ENCODE measurements around the gene ACACB.

ACACB gene

DNA sequence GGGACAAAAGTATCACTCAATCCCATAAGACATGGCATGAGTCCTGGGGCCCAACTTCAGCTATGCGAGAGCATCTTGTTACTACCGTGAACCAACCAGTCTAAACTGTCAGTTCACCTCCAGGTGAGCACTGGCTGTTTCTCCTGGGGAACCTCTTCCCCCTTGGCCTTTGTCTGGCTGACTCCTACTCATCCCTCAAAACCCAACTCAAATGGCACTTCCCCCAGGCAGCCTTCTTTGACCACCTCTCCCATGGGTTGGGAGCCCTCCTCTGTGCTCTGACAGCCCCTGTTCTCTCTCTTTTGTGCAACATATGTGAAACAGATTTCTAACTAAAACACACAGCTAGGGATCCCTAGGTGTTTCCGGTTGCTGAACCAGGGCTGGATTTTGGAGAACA, 155.0 kb downstream of the ACACB start:
- no peaks in the 10 kb centered on the region for H3K4me1 ChIP-seq (ENCODE audit: control insufficient read depth, insufficient read depth, low read length)
- no peak overlapping the region for H3K27ac ChIP-seq (ENCODE audit: insufficient read depth, low read depth, low read length, poor library complexity, severe bottlenecking)
- WGBS, 2 experiments = 89 to 90% methylated on average over 3 of the region's 3 CpGs
- H3K27me3 ChIP-seq (ENCODE audit: control insufficient read depth, insufficient read depth, low read length, poor library complexity, severe bottlenecking) = no peaks in the 10 kb centered on the region
- no peaks in the 10 kb centered on the region for H3K9me3 ChIP-seq (ENCODE audit: control insufficient read depth, low read length)
- no peak overlapping the region for H3K4me3 ChIP-seq (ENCODE audit: insufficient read depth, low read depth, low read length)
- H3K36me3 ChIP-seq (ENCODE audit: control insufficient read depth, insufficient read depth, low read length) = no peaks in the 10 kb centered on the region

DNA sequence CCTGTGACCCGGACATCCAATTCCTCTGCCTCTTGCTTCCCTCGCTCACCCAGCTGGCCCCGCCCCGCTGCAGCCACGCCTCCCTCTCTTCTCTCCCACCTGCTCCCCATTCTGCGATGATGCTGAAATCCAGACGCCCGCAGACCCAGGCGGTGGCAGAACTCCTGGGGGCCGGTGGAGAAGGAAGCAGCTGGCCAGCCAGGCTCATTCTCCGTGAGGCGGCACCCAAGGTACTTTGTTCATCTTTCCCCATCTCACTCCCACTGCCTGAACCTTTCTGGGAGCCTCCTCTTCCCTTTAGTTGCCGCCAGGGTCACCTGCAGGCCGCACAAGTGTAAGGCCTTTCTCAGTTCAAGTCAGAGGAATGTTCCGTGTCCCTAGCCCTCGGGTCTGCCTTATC, 157.0 kb downstream of the ACACB start:
- Histone ChIP-seq H3K9me3 (ENCODE audit: control insufficient read depth, low read length) (no peaks in the 10 kb centered on the region), H3K27ac (ENCODE audit: insufficient read depth, low read depth, low read length, poor library complexity, severe bottlenecking) (no peak overlapping the region), H3K36me3 (ENCODE audit: control insufficient read depth, insufficient read depth, low read length) (no peaks in the 10 kb centered on the region), H3K4me1 (ENCODE audit: control insufficient read depth, insufficient read depth, low read length) (peaks cover 8% of the 10 kb centered on the region), H3K4me3 (ENCODE audit: insufficient read depth, low read depth, low read length) (no peak overlapping the region), H3K27me3 (ENCODE audit: control insufficient read depth, insufficient read depth, low read length, poor library complexity, severe bottlenecking) (no peaks in the 10 kb centered on the region)
- 49 to 55% methylated on average over 16 of the region's 16 CpGs for WGBS, 2 experiments

DNA sequence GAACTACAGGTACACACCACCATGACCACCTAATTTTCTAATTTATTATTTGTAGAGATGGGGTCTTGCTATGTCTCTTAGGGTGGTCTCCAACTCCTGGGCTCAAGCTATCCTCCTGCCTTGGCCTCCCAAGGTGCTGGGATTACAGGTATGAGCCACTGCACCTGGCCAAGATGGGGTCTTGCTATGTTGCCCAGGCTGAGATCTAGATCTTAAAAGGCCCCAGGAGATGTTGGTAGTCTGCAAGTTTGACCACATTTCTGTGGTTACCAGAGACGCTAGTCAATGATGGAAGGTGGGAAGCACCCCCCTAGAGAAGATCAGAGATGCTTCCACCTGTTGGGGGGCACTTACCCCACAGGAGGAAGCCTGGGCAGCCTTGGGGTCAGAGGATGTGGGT, 158.0 kb downstream of the ACACB start:
- 90 to 93% methylated on average over 1 of the region's 1 CpG for WGBS, 2 experiments
- H3K27ac ChIP-seq (ENCODE audit: insufficient read depth, low read depth, low read length, poor library complexity, severe bottlenecking) = no peak overlapping the region
- H3K27me3 ChIP-seq (ENCODE audit: control insufficient read depth, insufficient read depth, low read length, poor library complexity, severe bottlenecking) = no peaks in the 10 kb centered on the region
- peaks cover 11% of the 10 kb centered on the region for H3K4me1 ChIP-seq (ENCODE audit: control insufficient read depth, insufficient read depth, low read length)
- no peaks in the 10 kb centered on the region for H3K9me3 ChIP-seq (ENCODE audit: control insufficient read depth, low read length)
- no peak overlapping the region for H3K4me3 ChIP-seq (ENCODE audit: insufficient read depth, low read depth, low read length)
- no peaks in the 10 kb centered on the region for H3K36me3 ChIP-seq (ENCODE audit: control insufficient read depth, insufficient read depth, low read length)

DNA sequence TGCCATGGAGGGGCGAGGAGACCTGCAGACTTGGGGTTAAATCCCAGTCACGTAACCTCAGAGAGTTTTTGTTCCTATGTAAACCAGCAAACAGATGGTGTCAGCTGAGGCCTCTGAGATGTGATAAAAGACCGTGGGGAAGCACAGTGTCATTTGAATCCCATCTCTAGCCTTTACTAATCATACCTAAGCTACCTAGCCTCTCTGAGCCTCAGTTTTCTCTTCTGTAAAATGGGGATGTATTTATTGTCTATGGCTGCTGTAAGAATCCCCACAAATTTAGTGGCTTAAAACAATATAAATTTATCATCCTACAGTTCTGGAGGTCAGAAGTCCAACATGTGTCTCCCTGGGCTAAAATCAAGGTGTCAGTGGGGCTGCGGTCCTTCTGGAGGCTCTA, 158.8 kb downstream of the ACACB start:
- no peak overlapping the region for H3K4me3 ChIP-seq (ENCODE audit: insufficient read depth, low read depth, low read length)
- no peak overlapping the region for H3K27ac ChIP-seq (ENCODE audit: insufficient read depth, low read depth, low read length, poor library complexity, severe bottlenecking)
- H3K9me3 ChIP-seq (ENCODE audit: control insufficient read depth, low read length) = no peaks in the 10 kb centered on the region
- WGBS, 2 experiments = 83 to 87% methylated on average over 4 of the region's 4 CpGs
- no peaks in the 10 kb centered on the region for H3K27me3 ChIP-seq (ENCODE audit: control insufficient read depth, insufficient read depth, low read length, poor library complexity, severe bottlenecking)
- peaks cover 11% of the 10 kb centered on the region for H3K4me1 ChIP-seq (ENCODE audit: control insufficient read depth, insufficient read depth, low read length)
- no peaks in the 10 kb centered on the region for H3K36me3 ChIP-seq (ENCODE audit: control insufficient read depth, insufficient read depth, low read length)

DNA sequence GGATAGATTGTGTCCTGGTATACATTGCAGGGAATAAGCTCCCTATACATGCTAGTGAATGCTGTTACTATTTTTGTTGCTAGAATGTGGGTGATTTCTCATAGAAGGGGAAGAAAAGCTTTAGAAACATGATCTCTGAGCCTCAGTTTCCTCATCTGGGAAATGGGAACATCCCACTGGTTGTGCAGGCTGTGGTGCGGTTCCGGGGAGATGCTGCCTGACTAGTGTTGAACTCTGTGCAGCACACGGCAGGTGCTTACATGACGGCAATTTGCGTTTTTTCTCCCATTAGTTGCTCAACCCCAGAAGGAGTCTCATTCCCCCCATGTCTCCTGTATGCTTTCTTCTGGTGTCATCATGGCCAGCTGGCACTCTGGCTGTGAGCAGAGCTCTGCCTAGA, 159.8 kb downstream of the ACACB start:
- Histone ChIP-seq H3K4me3 (ENCODE audit: insufficient read depth, low read depth, low read length) (no peak overlapping the region), H3K36me3 (ENCODE audit: control insufficient read depth, insufficient read depth, low read length) (no peaks in the 10 kb centered on the region), H3K4me1 (ENCODE audit: control insufficient read depth, insufficient read depth, low read length) (peaks cover 11% of the 10 kb centered on the region), H3K9me3 (ENCODE audit: control insufficient read depth, low read length) (no peaks in the 10 kb centered on the region), H3K27ac (ENCODE audit: insufficient read depth, low read depth, low read length, poor library complexity, severe bottlenecking) (no peak overlapping the region), H3K27me3 (ENCODE audit: control insufficient read depth, insufficient read depth, low read length, poor library complexity, severe bottlenecking) (no peaks in the 10 kb centered on the region)
- 91 to 97% methylated on average over 5 of the region's 5 CpGs for WGBS, 2 experiments

DNA sequence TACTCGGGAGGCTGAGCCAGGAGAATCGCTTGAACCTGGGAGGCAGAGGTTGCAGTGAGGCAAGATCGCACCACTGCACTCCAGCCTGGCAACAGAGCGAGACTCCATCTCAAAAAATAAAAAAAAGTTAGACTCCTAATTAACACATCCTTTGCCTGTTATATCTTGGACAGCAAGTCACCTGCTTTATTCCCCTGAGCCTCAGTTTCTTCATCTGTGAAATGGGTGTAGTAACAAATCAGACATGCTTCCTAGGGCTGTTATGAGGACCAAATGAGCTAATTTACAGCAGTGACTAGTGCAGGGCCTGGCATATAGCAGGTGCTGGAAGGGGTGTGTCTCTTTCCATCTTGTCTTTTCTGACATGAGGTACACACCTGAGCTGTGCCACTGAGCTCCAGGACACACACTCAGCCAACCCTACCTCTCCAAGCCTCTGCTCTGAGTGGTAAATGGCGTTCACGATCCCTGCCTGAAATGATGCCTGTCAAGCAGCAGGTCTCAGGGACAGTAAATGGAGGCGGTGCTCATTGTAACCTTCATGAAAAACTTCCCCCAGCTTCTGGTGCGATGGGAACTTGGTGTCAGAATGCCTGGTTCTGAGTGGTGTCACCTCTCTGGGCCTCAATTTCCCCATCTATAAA, 161.0 kb downstream of the ACACB start:
- H3K4me3 ChIP-seq (ENCODE audit: insufficient read depth, low read depth, low read length) = no peak overlapping the region
- WGBS, 2 experiments = 93 to 94% methylated on average over 8 of the region's 8 CpGs
- H3K27me3 ChIP-seq (ENCODE audit: control insufficient read depth, insufficient read depth, low read length, poor library complexity, severe bottlenecking) = no peaks in the 10 kb centered on the region
- no peaks in the 10 kb centered on the region for H3K9me3 ChIP-seq (ENCODE audit: control insufficient read depth, low read length)
- no peak overlapping the region for H3K27ac ChIP-seq (ENCODE audit: insufficient read depth, low read depth, low read length, poor library complexity, severe bottlenecking)
- no peaks in the 10 kb centered on the region for H3K36me3 ChIP-seq (ENCODE audit: control insufficient read depth, insufficient read depth, low read length)
- H3K4me1 ChIP-seq (ENCODE audit: control insufficient read depth, insufficient read depth, low read length) = peaks cover 11% of the 10 kb centered on the region

DNA sequence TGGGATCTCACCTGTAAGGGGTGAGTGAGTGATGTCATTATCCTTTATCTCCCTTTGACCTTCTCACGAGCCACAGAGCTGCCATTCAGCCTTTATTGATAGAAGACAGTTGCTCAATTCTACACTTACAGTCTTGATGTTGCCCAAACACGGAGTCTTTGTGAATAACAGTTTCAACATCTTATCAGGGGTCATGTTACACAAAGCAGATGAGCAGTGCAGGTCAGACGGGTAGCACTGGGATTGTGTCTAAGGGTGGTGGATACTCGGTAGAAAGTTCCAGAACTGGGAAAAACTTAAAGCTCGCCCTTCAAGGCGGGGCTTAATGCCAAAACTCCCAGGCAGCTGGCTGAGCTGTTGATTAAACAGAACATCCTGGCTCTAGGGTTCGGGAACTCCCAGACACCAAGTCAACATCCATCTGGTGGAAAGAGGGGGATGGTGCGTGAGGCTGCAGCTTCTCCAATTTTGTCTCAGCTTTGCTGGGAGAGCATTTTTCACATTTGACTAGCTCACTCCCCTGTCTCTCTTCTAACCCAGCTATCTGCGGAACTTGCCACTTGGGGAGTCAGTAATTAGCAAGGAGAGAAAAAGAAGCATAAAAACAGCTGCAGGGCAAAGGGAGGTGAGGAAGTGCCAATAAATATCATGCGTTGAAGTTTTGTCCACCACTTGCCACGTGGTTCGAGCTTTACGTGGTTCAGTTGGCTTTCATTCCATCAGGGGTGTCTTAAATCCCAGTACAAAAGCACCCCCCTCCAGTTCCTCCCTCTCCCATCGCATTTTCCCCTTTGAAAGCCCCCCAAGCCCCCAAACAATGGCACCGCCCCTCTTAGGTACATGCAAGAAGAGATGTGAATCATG, 161.7 kb downstream of the ACACB start:
- WGBS, 2 experiments = 79 to 80% methylated on average over 15 of the region's 15 CpGs
- peaks cover 11% of the 10 kb centered on the region for H3K4me1 ChIP-seq (ENCODE audit: control insufficient read depth, insufficient read depth, low read length)
- no peaks in the 10 kb centered on the region for H3K27me3 ChIP-seq (ENCODE audit: control insufficient read depth, insufficient read depth, low read length, poor library complexity, severe bottlenecking)
- no peaks in the 10 kb centered on the region for H3K9me3 ChIP-seq (ENCODE audit: control insufficient read depth, low read length)
- no peaks in the 10 kb centered on the region for H3K36me3 ChIP-seq (ENCODE audit: control insufficient read depth, insufficient read depth, low read length)
- no peak overlapping the region for H3K4me3 ChIP-seq (ENCODE audit: insufficient read depth, low read depth, low read length)
- H3K27ac ChIP-seq (ENCODE audit: insufficient read depth, low read depth, low read length, poor library complexity, severe bottlenecking) = no peak overlapping the region

DNA sequence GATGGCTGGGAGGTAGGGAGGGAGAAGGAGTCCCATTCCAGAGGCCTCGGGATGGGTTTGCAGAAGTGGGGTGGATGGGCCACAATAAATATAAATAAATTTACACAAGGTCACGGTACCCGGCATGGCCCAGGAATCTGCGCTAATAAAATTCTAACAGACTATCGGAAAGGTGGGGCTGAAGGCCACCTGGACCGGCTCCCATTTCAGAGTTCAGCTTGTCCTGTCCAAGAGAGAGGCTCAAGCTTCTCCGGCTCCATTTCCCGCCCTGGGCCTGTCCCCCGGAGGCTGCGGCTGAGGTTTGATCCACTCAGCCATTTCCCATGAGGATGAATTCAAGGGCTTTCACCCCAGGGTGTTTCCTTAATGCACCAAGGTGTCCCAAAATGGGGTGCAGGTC, 162.5 kb downstream of the ACACB start:
- H3K27me3 ChIP-seq (ENCODE audit: control insufficient read depth, insufficient read depth, low read length, poor library complexity, severe bottlenecking) = no peaks in the 10 kb centered on the region
- no peak overlapping the region for H3K27ac ChIP-seq (ENCODE audit: insufficient read depth, low read depth, low read length, poor library complexity, severe bottlenecking)
- 92 to 95% methylated on average over 9 of the region's 10 CpGs for WGBS, 2 experiments
- H3K9me3 ChIP-seq (ENCODE audit: control insufficient read depth, low read length) = no peaks in the 10 kb centered on the region
- H3K4me1 ChIP-seq (ENCODE audit: control insufficient read depth, insufficient read depth, low read length) = peaks cover 11% of the 10 kb centered on the region
- no peaks in the 10 kb centered on the region for H3K36me3 ChIP-seq (ENCODE audit: control insufficient read depth, insufficient read depth, low read length)
- no peak overlapping the region for H3K4me3 ChIP-seq (ENCODE audit: insufficient read depth, low read depth, low read length)

DNA sequence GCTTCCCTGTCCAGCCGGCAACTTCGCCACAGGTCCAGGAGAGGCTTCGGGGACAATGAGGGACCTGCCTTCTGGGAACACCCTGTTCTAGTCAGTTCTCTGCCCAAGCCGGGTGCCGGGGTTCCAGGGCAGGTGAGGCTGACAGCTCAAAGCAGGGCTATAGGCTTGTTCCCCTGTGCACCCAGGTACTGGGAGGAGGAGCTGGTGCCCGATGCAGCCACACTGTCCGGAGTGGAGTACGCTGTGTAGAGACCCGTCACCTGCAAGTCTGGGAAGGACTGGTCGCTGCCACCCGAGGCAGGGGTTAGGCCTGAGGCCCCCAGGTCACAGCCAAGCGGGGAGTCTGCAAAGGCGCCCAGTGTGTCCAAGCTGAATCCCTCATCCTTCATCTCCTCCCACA, 163.1 kb downstream of the ACACB start:
- Histone ChIP-seq H3K4me1 (ENCODE audit: control insufficient read depth, insufficient read depth, low read length) (peaks cover 11% of the 10 kb centered on the region), H3K27ac (ENCODE audit: insufficient read depth, low read depth, low read length, poor library complexity, severe bottlenecking) (no peak overlapping the region), H3K36me3 (ENCODE audit: control insufficient read depth, insufficient read depth, low read length) (no peaks in the 10 kb centered on the region), H3K27me3 (ENCODE audit: control insufficient read depth, insufficient read depth, low read length, poor library complexity, severe bottlenecking) (no peaks in the 10 kb centered on the region), H3K9me3 (ENCODE audit: control insufficient read depth, low read length) (no peaks in the 10 kb centered on the region), H3K4me3 (ENCODE audit: insufficient read depth, low read depth, low read length) (no peak overlapping the region)
- 95 to 96% methylated on average over 13 of the region's 13 CpGs for WGBS, 2 experiments

DNA sequence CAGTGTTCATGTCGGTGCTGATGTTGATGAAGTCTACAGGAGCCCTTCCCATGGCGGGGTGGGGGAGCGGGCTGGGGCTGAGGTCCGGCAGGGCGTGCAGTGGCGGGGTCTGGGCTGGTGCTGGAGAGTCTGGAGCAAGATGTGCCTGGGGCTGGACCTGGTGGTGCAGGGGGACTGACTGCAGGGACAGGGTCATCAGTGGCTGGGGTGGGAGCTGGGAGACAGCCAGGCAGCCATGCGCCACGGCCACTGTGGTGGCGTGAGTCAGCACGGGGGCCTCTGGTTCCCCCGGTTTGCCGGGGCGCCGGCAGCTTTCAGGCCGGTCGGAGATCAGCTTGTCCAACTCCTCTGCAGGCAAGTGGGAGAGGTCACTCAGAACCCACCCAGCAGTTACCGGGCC, 165.1 kb downstream of the ACACB start:
- Histone ChIP-seq H3K4me3 (ENCODE audit: insufficient read depth, low read depth, low read length) (no peak overlapping the region), H3K27ac (ENCODE audit: insufficient read depth, low read depth, low read length, poor library complexity, severe bottlenecking) (no peak overlapping the region), H3K4me1 (ENCODE audit: control insufficient read depth, insufficient read depth, low read length) (peaks cover 11% of the 10 kb centered on the region), H3K9me3 (ENCODE audit: control insufficient read depth, low read length) (no peaks in the 10 kb centered on the region), H3K27me3 (ENCODE audit: control insufficient read depth, insufficient read depth, low read length, poor library complexity, severe bottlenecking) (no peaks in the 10 kb centered on the region), H3K36me3 (ENCODE audit: control insufficient read depth, insufficient read depth, low read length) (no peaks in the 10 kb centered on the region)
- WGBS, 2 experiments = 95% methylated on average over 17 of the region's 17 CpGs

Data from ectodermal cell (in vitro differentiated cells).